SH-SY5Y (cell line): ENCODE data around the gene RPL36.

Source experiments
- GATA2 ChIP-seq: IDR thresholded peaks from 2 replicates; pipeline ENCODE4 v1.6.1; 2011; ENCODE audit warnings: mild to moderate bottlenecking, low read depth, low read length
- GATA3 ChIP-seq: IDR thresholded peaks from 2 replicates; pipeline ENCODE4 v1.6.1; 2011; ENCODE audit warnings: low read depth, mild to moderate bottlenecking, low read length, moderate library complexity

- TF ChIP-seq GATA2 = no peak
- TF ChIP-seq GATA3 = no peak
Measured at GRCh38 chr19:5654931-5655330, 35.2 kb upstream of the RPL36 start.
